Measurements from ENCODE around the gene IL33. TPM values are rescaled to one million over a fixed set of nuclear protein-coding genes. Genes with fewer than 3 reads are reported as not detected.
A peak's percentile ranks its signal among the peaks of the same experiment; 100 is the strongest.

The IL33 gene
- total RNA-seq, 2 donors from 2014 or later = 5.0 to 16.4 TPM

DNA sequence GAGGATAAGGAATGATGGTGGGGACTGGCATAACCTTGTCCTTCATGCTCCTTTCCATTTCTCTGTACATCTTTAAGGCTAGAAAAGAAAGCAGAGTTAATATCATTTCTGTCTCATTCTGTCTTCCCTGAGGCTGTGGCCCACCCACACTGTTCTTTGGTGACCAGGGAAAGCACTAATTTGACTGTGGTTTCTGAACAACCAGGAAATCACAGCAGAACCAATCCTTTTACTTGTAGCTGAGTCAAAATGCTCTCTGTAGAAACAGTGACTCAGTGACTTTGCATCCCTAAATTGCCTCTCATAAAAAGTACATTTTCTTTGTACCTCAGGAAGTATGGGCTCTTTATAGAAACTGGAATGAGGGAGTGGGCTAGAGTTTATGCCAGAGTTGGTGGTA lies 28.1 kb downstream of the IL33 start:
- Histone ChIP-seq H3K4me3 (no peak overlapping the region), H3K27me3 (no peaks in the 10 kb centered on the region), H3K27ac (no peak overlapping the region), H3K4me1 (no peaks in the 10 kb centered on the region), H3K36me3 (no peaks in the 10 kb centered on the region), H3K9ac (ENCODE audit: low read depth in 2 of 2, low read length in 2 of 2) (no peak overlapping the region), H3K9me3 (no peaks in the 10 kb centered on the region)
- DNase-seq = no peak
- TF ChIP-seq, protein P1, sequence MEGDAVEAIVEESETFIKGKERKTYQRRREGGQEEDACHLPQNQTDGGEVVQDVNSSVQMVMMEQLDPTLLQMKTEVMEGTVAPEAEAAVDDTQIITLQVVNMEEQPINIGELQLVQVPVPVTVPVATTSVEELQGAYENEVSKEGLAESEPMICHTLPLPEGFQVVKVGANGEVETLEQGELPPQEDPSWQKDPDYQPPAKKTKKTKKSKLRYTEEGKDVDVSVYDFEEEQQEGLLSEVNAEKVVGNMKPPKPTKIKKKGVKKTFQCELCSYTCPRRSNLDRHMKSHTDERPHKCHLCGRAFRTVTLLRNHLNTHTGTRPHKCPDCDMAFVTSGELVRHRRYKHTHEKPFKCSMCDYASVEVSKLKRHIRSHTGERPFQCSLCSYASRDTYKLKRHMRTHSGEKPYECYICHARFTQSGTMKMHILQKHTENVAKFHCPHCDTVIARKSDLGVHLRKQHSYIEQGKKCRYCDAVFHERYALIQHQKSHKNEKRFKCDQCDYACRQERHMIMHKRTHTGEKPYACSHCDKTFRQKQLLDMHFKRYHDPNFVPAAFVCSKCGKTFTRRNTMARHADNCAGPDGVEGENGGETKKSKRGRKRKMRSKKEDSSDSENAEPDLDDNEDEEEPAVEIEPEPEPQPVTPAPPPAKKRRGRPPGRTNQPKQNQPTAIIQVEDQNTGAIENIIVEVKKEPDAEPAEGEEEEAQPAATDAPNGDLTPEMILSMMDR (IDR thresholded peaks at IDR 0.05) = no peak
- intact Hi-C loops (cut with DNase I) = no loop called here

DNA sequence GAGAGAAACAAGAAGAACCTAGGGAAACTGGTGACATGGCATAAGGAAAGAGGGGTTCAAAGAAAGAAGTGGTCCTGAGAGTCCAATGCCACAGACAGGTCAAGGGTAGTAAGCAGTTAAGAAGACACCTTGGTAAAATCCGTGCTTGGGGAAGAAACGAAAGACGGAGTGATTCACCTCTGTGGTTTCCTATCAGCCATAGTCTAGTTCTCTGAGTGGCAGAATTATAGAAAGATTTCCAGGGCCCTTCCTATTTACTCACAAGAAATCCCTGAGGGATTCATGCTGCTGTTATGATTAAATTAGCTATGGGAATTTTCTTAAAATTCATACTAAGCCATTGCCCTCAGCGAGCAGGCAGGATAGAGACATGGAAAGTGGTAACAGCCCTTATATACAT lies 31.7 kb downstream of the IL33 start:
- TF ChIP-seq, protein P1 (IDR thresholded peaks at IDR 0.05) = no peak
- H3K4me3 ChIP-seq = no peak overlapping the region
- H3K36me3 ChIP-seq = no peaks in the 10 kb centered on the region
- DNase-seq = no peak
- H3K9ac ChIP-seq (ENCODE audit: low read depth in 2 of 2, low read length in 2 of 2) = no peak overlapping the region
- no peaks in the 10 kb centered on the region for H3K27me3 ChIP-seq
- H3K27ac ChIP-seq = no peak overlapping the region
- no peaks in the 10 kb centered on the region for H3K4me1 ChIP-seq
- intact Hi-C loops (cut with DNase I) = no loop called here
- H3K9me3 ChIP-seq = no peaks in the 10 kb centered on the region

DNA sequence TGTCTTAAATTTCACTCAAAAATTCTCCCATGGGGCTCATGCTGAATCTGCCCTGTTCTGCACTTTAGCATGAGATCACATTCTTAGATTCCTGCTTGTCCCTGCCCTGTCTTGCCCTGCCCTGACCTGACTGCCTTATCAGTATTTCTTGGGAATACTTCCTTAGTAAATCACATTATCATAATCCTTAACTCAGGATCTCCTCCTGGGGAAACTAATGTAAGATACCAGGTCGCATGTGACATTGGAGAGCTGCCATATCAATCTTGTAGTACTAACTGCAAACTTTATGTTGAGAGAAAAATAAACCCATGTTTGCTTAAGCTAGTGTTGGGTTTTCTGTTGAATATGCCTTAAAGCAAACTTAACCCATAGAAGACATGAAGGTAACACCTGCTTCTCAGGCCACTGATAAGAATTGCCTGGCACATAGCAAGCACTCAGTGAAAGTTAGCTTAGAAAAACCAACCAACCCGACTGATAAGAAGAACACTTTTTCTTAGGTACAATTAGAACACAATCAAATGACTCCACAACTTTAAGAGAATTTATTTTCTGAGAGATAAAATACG lies 53.3 kb downstream of the IL33 start:
- DNase-seq = peak; percentile 77
- intact Hi-C loops (cut with DNase I) = no loop called here
- TF ChIP-seq, protein P1 (IDR thresholded peaks at IDR 0.05) = no peak
- H3K4me3 ChIP-seq = no peak overlapping the region
- H3K36me3 ChIP-seq = no peaks in the 10 kb centered on the region
- no peaks in the 10 kb centered on the region for H3K4me1 ChIP-seq
- H3K9ac ChIP-seq (ENCODE audit: low read depth in 2 of 2, low read length in 2 of 2) = no peak overlapping the region
- H3K27me3 ChIP-seq = no peaks in the 10 kb centered on the region
- H3K27ac ChIP-seq = no peak overlapping the region
- H3K9me3 ChIP-seq = no peaks in the 10 kb centered on the region

DNA sequence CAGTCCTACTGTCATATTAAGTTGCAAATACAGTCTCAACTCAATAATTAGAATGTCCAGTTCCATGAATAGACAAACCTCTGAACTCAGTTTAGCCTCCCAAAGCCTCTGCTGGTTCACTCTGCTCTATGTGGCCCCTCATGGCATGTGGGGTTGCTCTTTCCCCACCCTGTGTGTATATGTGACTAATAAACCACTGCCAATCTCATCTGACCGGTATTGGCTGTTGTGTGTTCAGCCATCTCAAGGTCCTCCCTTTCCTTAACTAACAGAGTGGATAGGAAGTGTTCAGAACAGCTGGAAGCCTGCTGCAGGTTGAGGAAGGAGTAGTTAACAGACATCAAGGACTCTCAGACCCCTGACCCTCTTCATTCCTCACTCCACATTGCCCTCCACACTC lies 55.3 kb downstream of the IL33 start:
- H3K36me3 ChIP-seq = no peaks in the 10 kb centered on the region
- no peak for DNase-seq
- H3K4me1 ChIP-seq = no peaks in the 10 kb centered on the region
- no peak overlapping the region for H3K9ac ChIP-seq (ENCODE audit: low read depth in 2 of 2, low read length in 2 of 2)
- H3K4me3 ChIP-seq = no peak overlapping the region
- TF ChIP-seq, protein P1 (IDR thresholded peaks at IDR 0.05) = no peak
- no peak overlapping the region for H3K27ac ChIP-seq
- no peaks in the 10 kb centered on the region for H3K9me3 ChIP-seq
- intact Hi-C loops (cut with DNase I) = no loop called here
- H3K27me3 ChIP-seq = no peaks in the 10 kb centered on the region

DNA sequence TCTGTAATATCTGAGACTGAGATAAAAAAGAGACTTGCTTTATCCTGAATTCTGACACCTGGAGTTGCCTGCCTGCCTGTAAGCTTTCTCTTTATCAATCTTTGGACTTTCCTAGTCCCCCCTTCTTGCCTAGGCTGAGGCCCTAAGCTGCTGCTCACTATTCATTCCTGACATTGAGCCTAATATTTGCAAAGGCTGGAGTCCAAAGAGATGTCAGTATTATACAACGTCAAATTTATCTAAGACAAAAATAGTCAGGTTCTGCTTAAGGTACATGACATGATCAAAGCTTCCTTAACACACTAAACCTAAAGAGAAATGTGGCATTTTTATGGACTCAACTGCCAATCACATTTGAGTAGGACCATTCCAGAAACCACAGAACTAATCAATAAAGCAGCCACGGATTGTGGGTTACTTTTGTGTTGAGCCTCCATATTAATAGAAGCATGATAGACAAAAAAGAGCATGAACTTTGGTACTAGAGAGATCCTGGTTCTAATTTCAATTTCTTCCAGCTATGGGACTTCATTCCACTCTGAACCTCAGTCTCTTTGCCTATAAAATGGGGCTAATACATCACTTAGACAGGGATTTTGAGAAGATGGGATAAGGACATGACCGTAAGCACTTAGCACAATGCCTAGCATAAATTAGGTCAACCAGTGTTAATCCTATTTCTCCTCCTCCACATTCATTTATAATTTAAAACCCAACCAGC lies 56.1 kb downstream of the IL33 start:
- Histone ChIP-seq H3K27me3 (no peaks in the 10 kb centered on the region), H3K9ac (ENCODE audit: low read depth in 2 of 2, low read length in 2 of 2) (no peak overlapping the region), H3K4me3 (no peak overlapping the region), H3K9me3 (no peaks in the 10 kb centered on the region), H3K36me3 (no peaks in the 10 kb centered on the region), H3K27ac (no peak overlapping the region), H3K4me1 (no peaks in the 10 kb centered on the region)
- intact Hi-C loops (cut with DNase I) = no loop called here
- TF ChIP-seq, protein P1 (IDR thresholded peaks at IDR 0.05) = no peak
- DNase-seq = no peak
